ENCODE data around the gene SAP25.

- no peak for TF ChIP-seq EZH2 (IDR thresholded peaks at IDR 0.05; ENCODE audit: borderline replicate concordance)
- TF ChIP-seq, protein P1, sequence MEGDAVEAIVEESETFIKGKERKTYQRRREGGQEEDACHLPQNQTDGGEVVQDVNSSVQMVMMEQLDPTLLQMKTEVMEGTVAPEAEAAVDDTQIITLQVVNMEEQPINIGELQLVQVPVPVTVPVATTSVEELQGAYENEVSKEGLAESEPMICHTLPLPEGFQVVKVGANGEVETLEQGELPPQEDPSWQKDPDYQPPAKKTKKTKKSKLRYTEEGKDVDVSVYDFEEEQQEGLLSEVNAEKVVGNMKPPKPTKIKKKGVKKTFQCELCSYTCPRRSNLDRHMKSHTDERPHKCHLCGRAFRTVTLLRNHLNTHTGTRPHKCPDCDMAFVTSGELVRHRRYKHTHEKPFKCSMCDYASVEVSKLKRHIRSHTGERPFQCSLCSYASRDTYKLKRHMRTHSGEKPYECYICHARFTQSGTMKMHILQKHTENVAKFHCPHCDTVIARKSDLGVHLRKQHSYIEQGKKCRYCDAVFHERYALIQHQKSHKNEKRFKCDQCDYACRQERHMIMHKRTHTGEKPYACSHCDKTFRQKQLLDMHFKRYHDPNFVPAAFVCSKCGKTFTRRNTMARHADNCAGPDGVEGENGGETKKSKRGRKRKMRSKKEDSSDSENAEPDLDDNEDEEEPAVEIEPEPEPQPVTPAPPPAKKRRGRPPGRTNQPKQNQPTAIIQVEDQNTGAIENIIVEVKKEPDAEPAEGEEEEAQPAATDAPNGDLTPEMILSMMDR (IDR thresholded peaks at IDR 0.05; ENCODE audit: poor library complexity) = no peak
Measured at GRCh38 chr7:100620239-100620638, 46.5 kb upstream of the SAP25 start.
